ENCODE measurements around the gene AUP1. TPM values are rescaled to one million over a fixed set of nuclear protein-coding genes. Genes with fewer than 3 reads are reported as not detected.

AUP1 gene
- polyA plus RNA-seq, 2 of the 4 experiments (the other 2 are of a cell fraction): 129 to 164 TPM

DNA sequence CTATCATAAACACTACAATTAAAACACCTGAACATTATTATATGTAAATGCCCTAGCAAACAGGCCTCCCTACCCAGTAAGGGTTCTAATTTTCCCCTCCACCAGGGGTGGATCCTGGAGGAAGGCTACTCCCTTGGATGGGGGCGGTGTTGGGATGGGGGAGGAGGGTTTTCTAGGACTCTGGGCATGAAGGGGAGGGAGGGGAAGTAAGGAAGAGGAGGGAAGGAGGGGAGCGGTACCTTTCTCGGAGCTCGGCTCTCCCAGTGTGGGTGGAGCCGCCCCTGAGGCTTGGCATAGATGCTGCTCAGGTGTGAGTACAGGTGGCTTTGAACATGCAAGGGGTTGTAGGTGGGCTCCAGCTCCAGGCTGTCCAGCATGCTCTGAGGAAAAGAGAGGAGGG, 30.4 kb upstream of the AUP1 start:
- Histone ChIP-seq H3K4me2 (no peak overlapping the region), H3K4me3 (no peak overlapping the region), H3K4me1 (no peaks in the 10 kb centered on the region), H3K9me3 (no peaks in the 10 kb centered on the region), H3K27ac (no peak overlapping the region)
- ChIA-PET POLR2A (no interaction called here), CTCF (interaction anchor here (1.3 to 8.6 kb wide), 3 partner anchors 27 to 76 kb away, joined by 3 to 63 read pairs (median 6); partner anchors contain the start of genes CCDC142 and TTC31)
- TF ChIP-seq CHD2 (IDR thresholded peaks at IDR 0.05; ENCODE audit: low read length, partially characterized antibody): no peak
- TF ChIP-seq GATA3 (IDR thresholded peaks at IDR 0.05; ENCODE audit: borderline replicate concordance): no peak
- no peak for TF ChIP-seq HDAC2 (IDR thresholded peaks at IDR 0.05)
- TF ChIP-seq HOXB13 (CRISPR knock-in tag; IDR thresholded peaks at IDR 0.05; ENCODE audit: low read depth): no peak
- TF ChIP-seq, protein P1, sequence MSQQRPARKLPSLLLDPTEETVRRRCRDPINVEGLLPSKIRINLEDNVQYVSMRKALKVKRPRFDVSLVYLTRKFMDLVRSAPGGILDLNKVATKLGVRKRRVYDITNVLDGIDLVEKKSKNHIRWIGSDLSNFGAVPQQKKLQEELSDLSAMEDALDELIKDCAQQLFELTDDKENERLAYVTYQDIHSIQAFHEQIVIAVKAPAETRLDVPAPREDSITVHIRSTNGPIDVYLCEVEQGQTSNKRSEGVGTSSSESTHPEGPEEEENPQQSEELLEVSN (IDR thresholded peaks at IDR 0.05; ENCODE audit: borderline replicate concordance, low read depth): no peak
- no peak for TF ChIP-seq EHF (CRISPR knock-in tag; IDR thresholded peaks at IDR 0.05)
- TF ChIP-seq HES2 (IDR thresholded peaks at IDR 0.05): no peak
- no peak for TF ChIP-seq MAZ (IDR thresholded peaks at IDR 0.05; ENCODE audit: borderline replicate concordance, low read depth, low read length)
- no peak for TF ChIP-seq CHD4 (IDR thresholded peaks at IDR 0.05; ENCODE audit: borderline replicate concordance)
- no peak for TF ChIP-seq FOSB (CRISPR knock-in tag; IDR thresholded peaks at IDR 0.05)
- TF ChIP-seq NFE2L2 (conservative IDR thresholded peaks at IDR 0.05; ENCODE audit: low read length): no peak
- TF ChIP-seq FOSL2 (IDR thresholded peaks at IDR 0.05): no peak
- TF ChIP-seq FOSL2 (CRISPR knock-in tag; IDR thresholded peaks at IDR 0.05): no peak
- ATAC-seq: no peak
- DNase-seq (ENCODE audit: low read depth in 1 of 2, low spot score in 1 of 2): no peak
- WGBS (ENCODE audit: missing lambda C conversion rate): 75% methylated on average over 4 of the region's 5 CpGs
- FAIRE-seq: no peak

DNA sequence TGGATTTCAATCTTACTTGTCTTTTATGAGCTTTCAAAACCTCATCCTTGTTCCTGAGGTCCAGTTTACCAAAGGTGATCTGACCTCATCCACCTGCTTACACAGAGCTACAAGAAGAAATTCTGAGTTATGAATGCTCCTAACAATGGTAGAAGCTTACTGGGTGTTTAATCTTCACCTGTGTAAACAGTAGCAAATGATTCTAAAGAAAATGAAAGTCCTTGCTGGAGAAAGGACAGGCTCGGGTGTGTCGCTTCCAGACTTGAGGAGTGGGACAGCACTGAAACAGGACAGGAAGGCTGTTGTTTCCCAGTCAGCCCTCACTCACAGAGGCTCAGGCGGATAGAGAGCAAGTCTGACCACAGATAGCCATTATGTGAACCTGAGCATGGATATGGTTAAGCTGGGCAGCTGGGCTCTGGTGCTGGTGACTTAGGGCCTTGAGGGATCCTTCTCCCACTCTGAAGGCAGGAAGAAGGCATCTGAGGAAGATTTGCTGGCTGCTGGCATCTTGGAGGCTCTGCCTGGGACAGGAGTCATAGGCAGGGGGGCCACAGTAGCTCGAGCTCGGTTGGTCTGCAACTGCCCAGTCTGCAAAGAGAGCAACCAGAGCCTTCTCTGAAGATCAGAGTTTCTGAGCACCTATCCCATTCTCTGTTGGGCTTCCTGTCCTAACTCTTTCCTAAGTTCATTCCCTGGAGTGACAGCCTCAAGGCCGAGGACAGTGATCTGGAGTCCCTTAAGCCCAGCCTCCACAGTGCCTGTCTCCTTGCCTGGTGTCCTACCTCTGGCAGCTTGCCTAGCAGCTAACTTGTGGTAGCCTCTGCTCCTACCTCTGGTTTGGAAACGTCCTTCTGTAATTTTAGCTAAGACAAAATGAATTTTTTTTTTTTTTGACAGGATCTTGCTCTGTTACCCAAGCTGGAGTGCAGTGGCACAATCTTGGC, 29.1 kb upstream of the AUP1 start:
- POLR2A ChIA-PET: no interaction called here
- no peak for DNase-seq (ENCODE audit: low read depth in 1 of 2, low spot score in 1 of 2)

More for the DNA sequence above, 29.1 kb upstream of the AUP1 start:
- CTCF ChIA-PET: interaction anchor here (0.7 to 8.6 kb wide), 8 partner anchors 9 to 319 kb away, joined by 3 to 63 read pairs (median 3); partner anchors contain the start of genes CCDC142 and TTC31
- no peak for ATAC-seq
- Histone ChIP-seq H3K4me2 (no peak overlapping the region), H3K4me3 (no peak overlapping the region), H3K9me3 (no peaks in the 10 kb centered on the region), H3K27ac (no peak overlapping the region), H3K4me1 (peaks cover 2% of the 10 kb centered on the region; the same call in 2 of the 3 replicates)
- no peak for TF ChIP-seq HOXB13 (CRISPR knock-in tag; IDR thresholded peaks at IDR 0.05; ENCODE audit: low read depth)
- no peak for TF ChIP-seq NPAS2 (CRISPR knock-in tag; IDR thresholded peaks at IDR 0.05; ENCODE audit: borderline replicate concordance)
- no peak for TF ChIP-seq HES2 (IDR thresholded peaks at IDR 0.05)
- TF ChIP-seq MAFK (IDR thresholded peaks at IDR 0.05; ENCODE audit: partially characterized antibody): no peak
- TF ChIP-seq, protein P2, sequence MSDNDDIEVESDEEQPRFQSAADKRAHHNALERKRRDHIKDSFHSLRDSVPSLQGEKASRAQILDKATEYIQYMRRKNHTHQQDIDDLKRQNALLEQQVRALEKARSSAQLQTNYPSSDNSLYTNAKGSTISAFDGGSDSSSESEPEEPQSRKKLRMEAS (IDR thresholded peaks at IDR 0.05): no peak
- no peak for TF ChIP-seq HOXA7 (CRISPR knock-in tag; IDR thresholded peaks at IDR 0.05)
- TF ChIP-seq MAZ (IDR thresholded peaks at IDR 0.05; ENCODE audit: borderline replicate concordance, low read depth, low read length): no peak
- no peak for TF ChIP-seq EHMT2 (IDR thresholded peaks at IDR 0.05; ENCODE audit: low read depth)
- no peak for TF ChIP-seq BCL3 (IDR thresholded peaks at IDR 0.05)
- no peak for TF ChIP-seq RCOR1 (IDR thresholded peaks at IDR 0.05; ENCODE audit: low read depth, low read length)
- no peak for TF ChIP-seq MYC (IDR thresholded peaks at IDR 0.05; ENCODE audit: borderline replicate concordance, low read length)
- no peak for TF ChIP-seq HMGXB4 (CRISPR knock-in tag; IDR thresholded peaks at IDR 0.05; ENCODE audit: borderline replicate concordance)
- TF ChIP-seq HOXB5 (CRISPR knock-in tag; IDR thresholded peaks at IDR 0.05): no peak
- TF ChIP-seq, protein P3, sequence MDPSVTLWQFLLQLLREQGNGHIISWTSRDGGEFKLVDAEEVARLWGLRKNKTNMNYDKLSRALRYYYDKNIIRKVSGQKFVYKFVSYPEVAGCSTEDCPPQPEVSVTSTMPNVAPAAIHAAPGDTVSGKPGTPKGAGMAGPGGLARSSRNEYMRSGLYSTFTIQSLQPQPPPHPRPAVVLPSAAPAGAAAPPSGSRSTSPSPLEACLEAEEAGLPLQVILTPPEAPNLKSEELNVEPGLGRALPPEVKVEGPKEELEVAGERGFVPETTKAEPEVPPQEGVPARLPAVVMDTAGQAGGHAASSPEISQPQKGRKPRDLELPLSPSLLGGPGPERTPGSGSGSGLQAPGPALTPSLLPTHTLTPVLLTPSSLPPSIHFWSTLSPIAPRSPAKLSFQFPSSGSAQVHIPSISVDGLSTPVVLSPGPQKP (IDR thresholded peaks at IDR 0.05; ENCODE audit: low read depth, low read length): no peak
- TF ChIP-seq CTCF (IDR thresholded peaks at IDR 0.05): no peak
- no peak for TF ChIP-seq FOSB (CRISPR knock-in tag; IDR thresholded peaks at IDR 0.05)
- no peak for FAIRE-seq
- WGBS (ENCODE audit: missing lambda C conversion rate): 67% methylated on average over 7 of the region's 7 CpGs

Measured in A549 (cell line).